GM21576 (cell line): ENCODE results near the gene TPSB2.
"Not testable (repeated sequence)": the region's sequence is repeated elsewhere in the genome, so short reads cannot be mapped to it uniquely, and the experiment has no call there.

Experiments used
- ATAC-seq: cut with Tn5 transposase; IDR thresholded peaks from one replicate; pipeline ENCODE4 v1.9.1; 2021; ENCODE audit warnings: mild to moderate bottlenecking, moderate library complexity; ENCODE audit not compliant: unreplicated experiment

The TPSB2 gene

GRCh38 chr16:1262210-1262845, 32.3 kb upstream of the TPSB2 start:
- no peak for ATAC-seq

DNA sequence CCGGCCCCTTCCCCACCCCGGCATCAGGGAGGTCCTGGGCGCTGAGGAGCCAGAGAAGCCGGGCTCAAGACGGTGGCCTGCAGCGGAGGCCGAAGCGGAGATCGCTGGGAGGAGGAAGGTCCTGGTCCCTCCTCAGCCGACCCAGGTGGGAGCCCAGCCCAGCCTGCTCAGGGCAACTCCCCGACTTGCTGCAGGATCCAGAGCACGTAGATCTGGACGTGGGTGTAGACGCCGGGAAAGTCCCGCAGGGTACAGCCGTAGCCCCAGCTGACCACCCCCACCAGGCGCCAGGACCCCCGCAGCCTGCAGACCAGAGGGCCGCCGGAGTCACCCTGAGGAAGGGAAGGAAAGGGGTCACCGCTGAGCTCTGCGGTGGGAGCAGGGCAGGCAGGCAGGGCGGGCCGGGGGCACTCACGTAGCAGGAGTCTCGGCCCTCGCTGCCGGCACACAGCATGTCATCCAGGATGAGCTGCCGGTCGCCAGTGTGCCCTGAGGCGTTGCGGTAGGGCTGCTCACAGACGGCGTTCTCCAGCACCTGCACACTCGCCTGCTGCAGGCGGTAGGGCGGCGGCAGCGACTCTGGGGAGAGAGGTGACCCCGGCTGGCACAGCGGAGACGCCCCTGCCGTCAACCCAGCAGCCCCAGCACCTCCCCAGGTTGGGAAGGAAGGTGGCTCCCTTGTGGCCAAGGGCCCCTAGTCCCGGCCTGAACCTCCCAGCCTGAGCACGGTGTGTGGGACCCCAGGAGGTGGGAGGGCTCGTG, 31.3 kb upstream of the TPSB2 start:
- ATAC-seq, result no peak

- ATAC-seq, result no peak
These were observed 30.2 kb upstream of the TPSB2 start for GRCh38 chr16:1260101-1260680.

- no peak for ATAC-seq
These were observed 29.7 kb upstream of the TPSB2 start for GRCh38 chr16:1259760-1260068.

GRCh38 chr16:1258906-1259759, 29.1 kb upstream of the TPSB2 start:
- no peak for ATAC-seq

GRCh38 chr16:1258225-1258600, 28.2 kb upstream of the TPSB2 start:
- ATAC-seq, result no peak

GRCh38 chr16:1257561-1258224, 27.7 kb upstream of the TPSB2 start:
- no peak for ATAC-seq

GRCh38 chr16:1256874-1257322, 26.9 kb upstream of the TPSB2 start:
- no peak for ATAC-seq

- ATAC-seq, result not testable (repeated sequence)
These were observed 26.4 kb upstream of the TPSB2 start for GRCh38 chr16:1256296-1256873.

DNA sequence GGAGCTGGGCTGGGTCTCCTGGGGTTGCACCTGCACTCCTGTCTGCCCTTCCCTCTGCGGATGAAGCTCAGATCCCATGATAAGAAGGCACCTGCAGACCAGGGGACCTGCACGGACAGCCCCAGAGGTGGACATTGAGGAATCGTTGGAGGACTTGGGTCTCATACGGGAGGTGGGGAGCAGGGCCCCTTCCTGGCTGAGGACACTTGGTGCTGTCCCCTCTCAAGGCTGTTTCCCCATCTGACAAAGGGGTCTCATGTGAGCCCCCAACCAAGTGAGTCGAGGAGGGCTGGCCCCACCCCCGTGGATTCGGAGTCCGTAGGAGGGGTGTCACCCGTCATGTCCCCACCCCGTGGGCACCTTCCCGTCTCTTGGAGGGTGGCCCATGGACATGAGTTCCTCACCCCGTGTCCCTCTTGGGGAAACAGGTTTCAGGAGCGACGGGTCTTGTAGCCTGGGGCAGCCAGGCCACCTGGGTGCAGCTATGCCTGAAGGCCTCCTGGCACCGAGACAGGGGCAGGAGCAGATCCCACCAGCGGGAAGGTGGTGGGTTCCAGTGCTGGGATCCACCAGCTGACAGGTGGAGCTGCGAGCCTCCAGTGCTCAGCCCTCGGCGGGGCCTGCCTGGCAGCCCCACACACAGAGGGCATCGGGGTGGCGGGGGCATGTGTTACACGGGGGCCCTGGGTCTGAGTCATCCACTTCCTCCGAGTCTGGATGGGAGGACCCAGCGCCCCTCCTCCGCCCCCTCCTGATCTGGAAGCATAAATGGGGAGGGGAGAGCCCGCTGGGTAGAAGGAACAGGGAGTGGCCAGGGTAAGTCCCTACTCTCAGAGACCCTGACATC, 25.5 kb upstream of the TPSB2 start, which contains the start of gene TPSD1:
Gene TPSD1 (plus strand): TSS at position 794 of the 847 bp plus-strand sequence. CDS start 212 bp downstream, outside the sequence.
- ATAC-seq, result not testable (repeated sequence)

DNA sequence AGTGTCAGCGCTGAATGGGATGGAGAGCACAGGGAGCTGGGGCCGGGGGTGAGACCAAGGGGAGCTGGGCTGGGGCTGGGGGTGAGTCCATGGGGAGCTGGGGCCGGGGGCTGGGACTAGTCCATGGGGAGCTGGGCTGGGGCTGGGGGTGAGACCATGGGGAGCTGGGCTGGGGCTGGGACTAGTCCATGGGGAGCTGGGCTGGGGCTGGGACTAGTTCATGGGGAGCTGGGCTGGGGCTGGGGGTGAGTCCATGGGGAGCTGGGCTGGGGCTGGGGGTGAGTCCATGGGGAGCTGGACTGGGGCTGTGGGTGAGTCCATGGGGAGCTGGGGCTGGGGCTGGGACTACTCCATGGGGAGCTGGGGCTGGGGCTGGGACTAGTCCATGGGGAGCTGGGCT, 24.8 kb upstream of the TPSB2 start:
- ATAC-seq, result not testable (repeated sequence)

- not testable (repeated sequence) for ATAC-seq
These were observed 23.8 kb upstream of the TPSB2 start for GRCh38 chr16:1253701-1254364.

DNA sequence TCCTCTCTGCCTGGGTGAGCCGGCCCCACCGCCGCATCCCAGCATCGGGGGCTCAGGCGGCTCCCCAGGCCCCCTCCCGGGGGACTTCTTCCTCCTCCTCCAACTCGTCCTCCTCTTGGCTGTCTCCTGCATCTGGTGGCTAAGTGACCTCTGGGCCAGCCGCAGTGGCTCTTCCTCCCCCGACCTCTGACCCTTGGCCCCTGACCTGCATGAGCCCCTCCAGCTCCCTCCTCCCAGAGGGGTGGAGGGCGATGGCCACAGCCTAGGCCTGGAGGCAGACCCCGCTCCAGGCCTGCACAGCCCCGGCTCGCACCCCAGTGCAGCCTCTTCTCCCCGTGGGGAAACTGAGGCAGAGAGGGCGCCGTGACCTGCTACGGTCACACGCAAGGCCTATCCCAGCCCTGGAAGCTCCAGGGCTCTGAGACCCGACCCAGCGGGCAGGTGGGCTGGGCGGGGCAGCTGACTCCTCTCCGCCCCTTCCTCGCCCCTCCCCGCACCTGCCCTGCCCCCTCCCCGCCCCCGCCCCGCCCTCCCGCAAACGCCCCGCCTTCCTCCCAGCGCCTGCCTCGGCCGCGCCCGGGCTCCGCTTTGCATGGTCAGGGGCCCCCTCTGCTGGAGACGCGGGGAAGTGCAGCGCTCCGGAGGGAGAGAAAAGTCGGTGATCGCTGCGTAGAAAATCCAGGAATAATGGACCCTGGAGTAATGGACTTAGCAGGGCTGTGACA, 19.2 kb upstream of the TPSB2 start:
- ATAC-seq, result not testable (repeated sequence)

DNA sequence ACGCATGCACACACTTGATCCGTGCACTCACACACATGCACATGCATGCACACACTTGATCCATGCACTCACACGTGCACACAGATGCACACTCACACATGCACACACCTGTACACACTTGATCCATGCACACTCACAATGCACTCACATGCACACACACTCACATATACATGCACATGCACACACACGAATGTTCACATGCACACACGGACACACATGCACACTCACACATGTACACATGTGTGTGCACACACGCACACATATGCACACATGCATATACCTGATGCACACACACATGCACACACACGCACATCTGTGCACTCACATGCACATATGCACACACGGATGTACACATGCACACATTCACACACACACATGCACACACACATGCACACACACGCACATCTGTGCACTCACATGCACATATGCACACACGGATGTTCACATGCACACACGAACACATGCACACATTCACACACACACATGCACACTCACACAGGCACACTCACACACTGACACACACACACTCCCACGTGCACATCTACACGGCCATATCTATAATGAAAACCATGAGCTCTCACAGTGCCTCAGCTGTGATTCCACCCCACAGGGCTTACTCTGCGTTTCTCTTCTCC, 18.0 kb upstream of the TPSB2 start:
- ATAC-seq, result not testable (repeated sequence)

GRCh38 chr16:1245452-1246020, 15.6 kb upstream of the TPSB2 start:
- ATAC-seq, result no peak

DNA sequence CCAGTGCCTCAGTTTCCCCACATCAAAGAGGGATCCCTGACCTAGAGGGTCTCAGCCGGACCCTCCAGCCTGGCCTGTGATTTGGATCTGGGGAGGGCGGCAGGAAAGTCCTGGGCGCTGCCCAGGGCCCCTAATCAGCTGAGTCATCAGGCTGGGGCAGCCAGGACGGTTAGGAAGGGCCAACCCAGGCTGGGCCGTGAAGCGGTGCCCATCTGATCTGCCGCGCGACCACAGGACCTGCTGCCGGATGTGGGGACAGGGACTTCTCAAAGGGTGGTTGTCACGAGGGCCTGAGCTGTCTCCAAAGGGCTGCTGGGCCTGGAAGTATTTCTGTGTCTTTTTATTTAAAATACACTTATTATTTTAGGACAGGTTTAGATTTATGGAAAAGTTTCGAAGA, 14.9 kb upstream of the TPSB2 start:
- ATAC-seq, result no peak
